Gastrocnemius medialis (tissue), 4 donors: ENCODE results near the gene STON2. TPM values are rescaled to one million over a fixed set of nuclear protein-coding genes. Genes with fewer than 3 reads are reported as not detected.

Source experiments
- ATAC-seq, 2 donors: fragments of 150-250 bp; one replicate each; pipeline ENCODE4 v1.9.1; 2016
- DNase-seq, 2 donors: peaks; one replicate each; pipeline ENCODE4 v3.0.0-alpha.2; 2019
- H3K27ac ChIP-seq, 4 donors: fragments of 200-600 bp; sonication (generic); 1 replicate in 1 of 4; 2 replicates in 3 of 4; pipeline ENCODE4 v1.5.1; 2016 to 2018; ENCODE audit warnings: mild to moderate bottlenecking in 2 of 4, moderate library complexity in 1 of 4
- H3K27me3 ChIP-seq, 3 donors: fragments of 200-600 bp; sonication (generic) in 2 of 3; 1 replicate in 1 of 3; 2 replicates in 2 of 3; pipeline versions ENCODE4 v1.5.1 to v1.6.0; 2016 to 2019; ENCODE audit warnings: mild to moderate bottlenecking in 1 of 3, moderate library complexity in 1 of 3
- H3K36me3 ChIP-seq, 2 donors: fragments of 200-600 bp; sonication (generic) in 1 of 2; one replicate each; pipeline ENCODE4 v1.5.1; 2017 to 2018
- H3K4me1 ChIP-seq, 2 donors: fragments of 200-600 bp; sonication (generic) in 1 of 2; one replicate each; pipeline ENCODE4 v1.5.1; 2016 to 2017; ENCODE audit warnings: mild to moderate bottlenecking in 2 of 2
- H3K4me3 ChIP-seq, 4 donors: fragments of 200-600 bp; sonication (generic) in 3 of 4; 1 replicate in 1 of 4; 2 replicates in 3 of 4; pipeline ENCODE4 v1.5.1; 2016 to 2019; ENCODE audit warnings: mild to moderate bottlenecking in 2 of 4
- H3K9me3 ChIP-seq, 3 donors: fragments of 200-600 bp; sonication (generic) in 2 of 3; 1 replicate in 1 of 3; 2 replicates in 2 of 3; pipeline ENCODE4 v1.5.1; 2016 to 2019
- CTCF ChIP-seq, 5 experiments: fragments of 450-650 bp in 3 of 5; fragments of 200-600 bp in 2 of 5; sonication (generic) in 2 of 5; IDR thresholded peaks in 4 of 5; conservative IDR thresholded peaks in 1 of 5; 1 replicate in 4 of 5; 2 replicates in 1 of 5; pipeline ENCODE4 v1.5.1; 2016 to 2019; ENCODE audit warnings: antibody characterized with exemption in 5 of 5, mild to moderate bottlenecking in 3 of 5, moderate library complexity in 3 of 5
- POLR2A ChIP-seq, 2 donors: fragments of 450-650 bp; IDR thresholded peaks; one replicate each; pipeline ENCODE4 v1.6.1; 2017; ENCODE audit warnings: antibody characterized with exemption in 2 of 2, mild to moderate bottlenecking in 2 of 2, moderate library complexity in 2 of 2
- in situ Hi-C, 4 donors: fragments of 200-750 bp; cut with MboI; loops; one replicate each; pipeline versions ENCODE4 v1.15.0 to v1.8.0; 2017; ENCODE audit warnings: low sequenced_read_pairs in 4 of 4
- intact Hi-C: fragments of 100-400 bp; cut with DNase I; formaldehyde crosslinking; loops from one replicate; pipeline ENCODE4 v1.15.1; 2023; ENCODE audit warnings: low total_unique reads
- total RNA-seq, 4 donors: library from RNA; depleted of rRNA; stranded (reverse); fragments of >200 nt; gene quantifications; one replicate each; pipeline versions ENCODE4 v1.1.0 to v1.2.3, GENCODE V29; 2016

STON2 gene
- total RNA-seq, 4 donors from 2014 or later = 60.2 to 198 (median 161) TPM

DNA sequence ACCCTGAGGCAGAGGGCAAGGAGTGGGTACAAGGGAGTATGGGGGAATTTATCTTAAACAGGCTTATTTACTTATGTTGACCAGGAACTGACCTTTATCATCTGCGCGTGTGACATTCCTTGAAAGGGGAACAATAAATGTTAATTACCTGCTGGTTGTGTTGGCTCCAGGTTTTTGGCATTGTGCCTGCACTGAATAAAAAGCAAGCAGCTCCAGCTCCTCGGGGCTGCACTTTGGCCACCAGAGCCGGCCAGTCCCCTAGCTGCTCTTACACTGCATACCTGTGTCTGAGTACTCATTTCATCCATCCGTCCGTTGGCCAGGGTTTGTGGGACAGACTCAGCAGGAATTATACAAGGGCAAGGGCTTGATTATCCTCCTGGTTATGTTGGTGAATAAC, 110.6 kb downstream of the STON2 start:
- intact Hi-C loops = no loop called here

GRCh38 chr14:81286574-81287370, 113.4 kb downstream of the STON2 start:
- TF ChIP-seq POLR2A (IDR thresholded peaks at IDR 0.05) = no peak
- no peak for TF ChIP-seq CTCF (IDR thresholded peaks at IDR 0.05 in 4 of 5, conservative IDR thresholded peaks at IDR 0.05 in 1 of 5)
- DNase-seq (no peak), ATAC-seq (no peak)
- H3K27me3 ChIP-seq = no peaks in the 10 kb centered on the region
- peaks cover 0 to 10% of the 10 kb centered on the region in 2 donors for H3K4me1 ChIP-seq
- H3K9me3 ChIP-seq = no peaks in the 10 kb centered on the region
- intact Hi-C loops (no loop called here), in situ Hi-C loops (no loop called here)
- no peak overlapping the region for H3K4me3 ChIP-seq
- no peaks in the 10 kb centered on the region for H3K36me3 ChIP-seq
- H3K27ac ChIP-seq = no peak overlapping the region

More for the DNA sequence above, 110.6 kb downstream of the STON2 start:
- Histone ChIP-seq H3K36me3 (no peaks in the 10 kb centered on the region), H3K4me3 (no peak overlapping the region), H3K9me3 (no peaks in the 10 kb centered on the region), H3K27ac (no peak overlapping the region), H3K4me1 (no peaks in the 10 kb centered on the region), H3K27me3 (no peaks in the 10 kb centered on the region)
- TF ChIP-seq CTCF (IDR thresholded peaks at IDR 0.05 in 4 of 5, conservative IDR thresholded peaks at IDR 0.05 in 1 of 5) (no peak), POLR2A (IDR thresholded peaks at IDR 0.05) (no peak)
- DNase-seq (no peak), ATAC-seq (no peak)
- in situ Hi-C loops = no loop called here

GRCh38 chr14:81285245-81285644, 114.9 kb downstream of the STON2 start:
- ATAC-seq = no peak
- Histone ChIP-seq H3K9me3 (no peaks in the 10 kb centered on the region), H3K27ac (no peak overlapping the region), H3K27me3 (no peaks in the 10 kb centered on the region), H3K36me3 (no peaks in the 10 kb centered on the region), H3K4me3 (no peak overlapping the region), H3K4me1 (peaks cover 0 to 10% of the 10 kb centered on the region in 2 donors)
- in situ Hi-C loops = no loop called here
- no peak for DNase-seq
- TF ChIP-seq CTCF (IDR thresholded peaks at IDR 0.05 in 4 of 5, conservative IDR thresholded peaks at IDR 0.05 in 1 of 5) (no peak), POLR2A (IDR thresholded peaks at IDR 0.05) (no peak)
- intact Hi-C loops = no loop called here

- DNase-seq = no peak
- intact Hi-C loops = no loop called here
- H3K4me1 ChIP-seq = peaks cover under 1 to 13% of the 10 kb centered on the region in 2 donors
- peaks cover 0 to 16% of the 10 kb centered on the region in 2 donors for H3K36me3 ChIP-seq
- H3K27me3 ChIP-seq = no peaks in the 10 kb centered on the region
- H3K27ac ChIP-seq = no peak overlapping the region
- no peak overlapping the region for H3K4me3 ChIP-seq
- H3K9me3 ChIP-seq = no peaks in the 10 kb centered on the region
- no peak for ATAC-seq
- in situ Hi-C loops = no loop called here
- TF ChIP-seq CTCF (IDR thresholded peaks at IDR 0.05 in 4 of 5, conservative IDR thresholded peaks at IDR 0.05 in 1 of 5) = no peak
- no peak for TF ChIP-seq POLR2A (IDR thresholded peaks at IDR 0.05)
These were observed 118.8 kb downstream of the STON2 start for GRCh38 chr14:81281332-81281731.
